ENCODE measurements around the gene GDPGP1.

DNA sequence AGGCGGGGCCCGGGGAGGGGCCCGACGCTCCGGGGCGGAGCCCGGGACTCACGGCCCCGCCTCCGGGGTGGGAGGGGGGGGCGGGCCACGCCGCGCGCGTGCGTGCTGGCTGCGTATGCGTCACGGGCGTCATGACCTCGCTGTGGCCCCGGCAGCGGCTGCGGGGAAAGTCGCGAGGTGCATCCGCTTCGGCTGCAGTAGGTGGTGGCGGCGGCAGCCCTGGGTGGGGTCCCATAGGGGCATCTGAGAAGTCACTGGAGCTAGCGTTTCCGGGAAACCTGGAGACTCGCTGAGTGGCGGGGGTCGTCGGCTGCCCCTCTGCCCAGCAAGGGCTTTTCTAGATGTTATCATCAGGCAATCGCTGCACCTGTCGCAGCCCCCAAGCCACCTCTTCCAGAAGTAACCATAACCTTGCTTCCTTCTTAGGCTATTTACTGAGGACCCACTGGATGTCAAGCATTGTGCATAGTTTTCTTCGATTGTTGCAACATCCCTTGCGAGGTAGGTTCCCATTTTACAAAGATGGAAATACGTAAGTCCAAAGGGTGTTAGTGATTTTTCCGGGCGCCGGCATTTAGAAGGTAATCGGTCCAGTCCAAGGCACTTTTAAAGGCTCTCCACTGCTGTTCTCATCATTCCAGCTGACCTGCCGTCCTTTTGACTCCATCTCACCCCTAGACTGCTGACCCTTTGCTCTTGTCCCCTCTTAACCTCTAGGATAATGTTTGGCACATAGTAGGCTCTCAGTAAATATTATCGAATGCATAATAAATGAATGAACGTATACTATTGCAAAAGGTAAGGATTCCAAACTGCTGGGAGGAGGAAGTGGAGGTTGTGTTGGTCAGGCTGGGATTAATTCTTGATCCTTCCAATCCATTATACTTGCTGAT is at the start of gene GDPGP1:
- TF ChIP-seq EZH2 (IDR thresholded peaks at IDR 0.05; ENCODE audit: insufficient read depth, low read length): no peak
- TF ChIP-seq, protein P1, sequence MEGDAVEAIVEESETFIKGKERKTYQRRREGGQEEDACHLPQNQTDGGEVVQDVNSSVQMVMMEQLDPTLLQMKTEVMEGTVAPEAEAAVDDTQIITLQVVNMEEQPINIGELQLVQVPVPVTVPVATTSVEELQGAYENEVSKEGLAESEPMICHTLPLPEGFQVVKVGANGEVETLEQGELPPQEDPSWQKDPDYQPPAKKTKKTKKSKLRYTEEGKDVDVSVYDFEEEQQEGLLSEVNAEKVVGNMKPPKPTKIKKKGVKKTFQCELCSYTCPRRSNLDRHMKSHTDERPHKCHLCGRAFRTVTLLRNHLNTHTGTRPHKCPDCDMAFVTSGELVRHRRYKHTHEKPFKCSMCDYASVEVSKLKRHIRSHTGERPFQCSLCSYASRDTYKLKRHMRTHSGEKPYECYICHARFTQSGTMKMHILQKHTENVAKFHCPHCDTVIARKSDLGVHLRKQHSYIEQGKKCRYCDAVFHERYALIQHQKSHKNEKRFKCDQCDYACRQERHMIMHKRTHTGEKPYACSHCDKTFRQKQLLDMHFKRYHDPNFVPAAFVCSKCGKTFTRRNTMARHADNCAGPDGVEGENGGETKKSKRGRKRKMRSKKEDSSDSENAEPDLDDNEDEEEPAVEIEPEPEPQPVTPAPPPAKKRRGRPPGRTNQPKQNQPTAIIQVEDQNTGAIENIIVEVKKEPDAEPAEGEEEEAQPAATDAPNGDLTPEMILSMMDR (IDR thresholded peaks at IDR 0.05; ENCODE audit: insufficient read depth, low read depth, low read length): no peak
